B cell (primary cell): ENCODE data around the gene HS3ST3B1. TPM values are rescaled to one million over a fixed set of nuclear protein-coding genes. Genes with fewer than 3 reads are reported as not detected.

ENCODE experiments used
- ATAC-seq: fragments of 200-7000 bp; cut with Tn5 transposase; one replicate; pipeline ENCODE4 v1.10.0; 2021; ENCODE audit warnings: low read depth, mild to moderate bottlenecking, moderate number of reproducible peaks, moderate library complexity
- CTCF ChIA-PET: fragments of 350-600 bp; sonication (Branson Sonifier 250); formaldehyde crosslinking; loops from one replicate; lab custom pipeline; 2021; ENCODE audit warnings: antibody characterized with exemption, inconsistent platforms; lab: Charles Lee
- POLR2A ChIA-PET: fragments of 350-600 bp; sonication (Branson Sonifier 250); formaldehyde crosslinking; loops from one replicate; lab custom pipeline; 2021; ENCODE audit warnings: antibody characterized with exemption; lab: Charles Lee
- DNase-seq: peaks from one replicate; pipeline ENCODE4 v3.0.0; 2013
- H2AFZ ChIP-seq: 2 replicates; pipeline ENCODE4 v1.6.1; 2012; ENCODE audit warnings: mild to moderate bottlenecking, low read depth, low read length; ENCODE audit not compliant: insufficient read depth, poor library complexity, severe bottlenecking
- H3K27ac ChIP-seq, 2 donors: 1 replicate in 1 of 2; 2 replicates in 1 of 2; pipeline ENCODE4 v1.5.1; 2012 to 2013; ENCODE audit warnings: low read length in 2 of 2, mild to moderate bottlenecking in 2 of 2, moderate library complexity in 1 of 2
- H3K27me3 ChIP-seq, 4 experiments: fragments of 200-600 bp in 1 of 4; sonication (generic) in 1 of 4; replicated peaks in 1 of 4; 1 replicate in 2 of 4; 2 replicates in 2 of 4; pipeline versions ENCODE4 v1.6.1 to v1.7.0; 2013 to 2016; ENCODE audit warnings: low read length in 3 of 4, mild to moderate bottlenecking in 2 of 4, mixed read lengths in 1 of 4, moderate library complexity in 1 of 4; ENCODE audit not compliant: insufficient read depth in 4 of 4, control insufficient read depth in 3 of 4; ENCODE audit errors: control extremely low read depth in 1 of 4
- H3K36me3 ChIP-seq, 2 experiments: replicated peaks in 1 of 2; 1 replicate in 1 of 2; 2 replicates in 1 of 2; pipeline versions ENCODE4 v1.6.1 to v1.7.1; 2013; ENCODE audit warnings: low read length in 1 of 2; ENCODE audit not compliant: insufficient read depth in 2 of 2, control insufficient read depth in 1 of 2; ENCODE audit errors: control extremely low read depth in 1 of 2, extremely low read depth in 1 of 2
- H3K4me1 ChIP-seq, 2 donors: fragments of 200-600 bp in 1 of 2; sonication (generic) in 1 of 2; 1 replicate in 1 of 2; 2 replicates in 1 of 2; pipeline versions ENCODE4 v1.5.1 to v1.6.1; 2013 to 2017; ENCODE audit warnings: low read length in 2 of 2; ENCODE audit not compliant: control insufficient read depth in 2 of 2, insufficient read depth in 2 of 2
- H3K4me2 ChIP-seq: replicated peaks from 2 replicates; pipeline ENCODE3; 2012; ENCODE audit warnings: mild to moderate bottlenecking, low read depth, low read length; ENCODE audit not compliant: poor library complexity, severe bottlenecking
- H3K4me3 ChIP-seq, 5 experiments: fragments of 200-600 bp in 1 of 5; sonication (generic) in 1 of 5; 1 replicate in 3 of 5; 2 replicates in 2 of 5; pipeline versions ENCODE4 v1.5.1 to v1.7.0; 2011 to 2016; ENCODE audit warnings: low read length in 4 of 5, mild to moderate bottlenecking in 4 of 5, low read depth in 2 of 5, control low read depth in 1 of 5, moderate library complexity in 1 of 5; ENCODE audit not compliant: insufficient read depth in 1 of 5; ENCODE audit errors: control extremely low read depth in 1 of 5, extremely low read depth in 1 of 5
- H3K79me2 ChIP-seq: fragments of 200-600 bp; sonication (generic); one replicate; pipeline ENCODE4 v1.6.0; 2016; ENCODE audit warnings: low read length; ENCODE audit not compliant: control insufficient read depth, insufficient read depth
- H3K9ac ChIP-seq: fragments of 200-600 bp; sonication (generic); 2 replicates; pipeline ENCODE4 v1.6.1; 2017; ENCODE audit warnings: mild to moderate bottlenecking, low read length, moderate library complexity
- H3K9me3 ChIP-seq, 3 donors: one replicate each; pipeline versions ENCODE4 v1.6.1 to v1.7.1; 2013; ENCODE audit warnings: low read length in 2 of 3; ENCODE audit not compliant: control insufficient read depth in 2 of 3, insufficient read depth in 1 of 3; ENCODE audit errors: control extremely low read depth in 1 of 3
- H4K20me1 ChIP-seq: 2 replicates; pipeline ENCODE4 v1.6.0; 2012; ENCODE audit warnings: mild to moderate bottlenecking, low read length; ENCODE audit not compliant: insufficient read depth, control insufficient read depth, poor library complexity, severe bottlenecking
- H3K27ac Mint-ChIP-seq: one replicate; pipeline ENCODE4 v1.8.0; 2021; ENCODE audit warnings: mixed read lengths
- H3K27me3 Mint-ChIP-seq: one replicate; pipeline ENCODE4 v1.8.0; 2021; ENCODE audit warnings: mixed read lengths
- H3K4me1 Mint-ChIP-seq: one replicate; pipeline ENCODE4 v1.8.0; 2021; ENCODE audit warnings: mixed read lengths
- H3K4me3 Mint-ChIP-seq: one replicate; pipeline ENCODE4 v1.8.0; 2021; ENCODE audit warnings: mixed read lengths
- H3K9me3 Mint-ChIP-seq: one replicate; pipeline ENCODE4 v1.8.0; 2022; ENCODE audit warnings: mixed read lengths; ENCODE audit not compliant: insufficient read depth
- EZH2 ChIP-seq: IDR thresholded peaks from 2 replicates; pipeline ENCODE4 v1.6.1; 2012; ENCODE audit warnings: borderline replicate concordance, low read depth, mild to moderate bottlenecking, moderate library complexity, low read length; ENCODE audit not compliant: insufficient read depth, poor library complexity, severe bottlenecking
- WGBS: methylation state at CpG from one replicate; pipeline ENCODE4 v1.1.5; 2013; ENCODE audit warnings: missing lambda C conversion rate; ENCODE audit not compliant: insufficient coverage; 5-methylcytosine and 5-hydroxymethylcytosine counted together
- intact Hi-C: fragments of 100-400 bp; cut with micrococcal nuclease; formaldehyde crosslinking; loops from one replicate; pipeline ENCODE4 v1.10.0; 2022
- polyA plus RNA-seq: library from polyadenylated mRNA; depleted of rRNA; stranded (reverse); fragments of >200 nt; gene quantifications from 2 replicates; pipeline ENCODE4 v1.2.3, GENCODE V29; 2012
- total RNA-seq, 2 donors: library from RNA; stranded (reverse); fragments of 120-200 nt in 1 of 2; gene quantifications; 1 replicate in 1 of 2; 2 replicates in 1 of 2; pipeline versions ENCODE4 v1.2.3 to v1.2.4, GENCODE V29; 2013 to 2022
- TF ChIP-seq, protein P1 (sequence below): fragments of 200-600 bp; IDR thresholded peaks from one replicate; pipeline ENCODE4 v1.8.0; 2022; ENCODE audit warnings: antibody characterized with exemption, mild to moderate bottlenecking

The HS3ST3B1 gene
- total and polyA plus RNA-seq, 2 donors (not counting 1 experiment from before 2014, with no cell fraction given), result 0.75 to 8.4 TPM

DNA sequence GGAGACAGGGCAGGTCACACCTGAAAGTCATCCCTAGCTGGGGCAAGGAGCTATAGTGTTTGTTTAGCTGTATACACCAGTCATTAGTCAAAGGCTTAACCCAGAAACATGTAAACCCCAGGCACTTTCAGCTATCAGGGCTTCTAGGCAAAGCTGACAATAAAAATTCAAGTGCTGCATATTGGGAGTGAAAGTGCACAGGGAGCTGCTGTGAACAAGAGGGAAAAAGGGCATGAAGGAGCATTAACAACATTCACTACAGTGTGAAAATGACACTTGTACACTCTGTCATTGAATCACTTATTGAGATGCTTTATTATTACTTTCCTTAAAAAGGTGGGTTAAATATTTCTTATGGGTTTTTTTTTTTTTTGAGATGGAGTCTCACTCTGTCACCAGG lies 92.8 kb downstream of the HS3ST3B1 start:
- H3K4me1 Mint-ChIP-seq, result no peaks in the 10 kb centered on the region
- ATAC-seq, result no peak
- no peak for DNase-seq
- Histone ChIP-seq H2AFZ (no peak overlapping the region), H3K4me1 (no peaks in the 10 kb centered on the region), H3K4me3 (no peak overlapping the region), H3K36me3 (no peaks in the 10 kb centered on the region), H3K27me3 (no peaks in the 10 kb centered on the region), H3K4me2 (no peak overlapping the region), H4K20me1 (no peaks in the 10 kb centered on the region), H3K27ac (no peak overlapping the region), H3K9me3 (peaks cover 0 to 13% (median 0%) of the 10 kb centered on the region in 3 donors), H3K79me2 (no peaks in the 10 kb centered on the region), H3K9ac (no peak overlapping the region)
- H3K4me3 Mint-ChIP-seq, result no peak overlapping the region
- peaks cover 4% of the 10 kb centered on the region for H3K9me3 Mint-ChIP-seq
- ChIA-PET CTCF (no interaction called here), POLR2A (no interaction called here)
- no peak overlapping the region for H3K27ac Mint-ChIP-seq
- no peaks in the 10 kb centered on the region for H3K27me3 Mint-ChIP-seq
- no peak for TF ChIP-seq EZH2
- TF ChIP-seq, protein P1, sequence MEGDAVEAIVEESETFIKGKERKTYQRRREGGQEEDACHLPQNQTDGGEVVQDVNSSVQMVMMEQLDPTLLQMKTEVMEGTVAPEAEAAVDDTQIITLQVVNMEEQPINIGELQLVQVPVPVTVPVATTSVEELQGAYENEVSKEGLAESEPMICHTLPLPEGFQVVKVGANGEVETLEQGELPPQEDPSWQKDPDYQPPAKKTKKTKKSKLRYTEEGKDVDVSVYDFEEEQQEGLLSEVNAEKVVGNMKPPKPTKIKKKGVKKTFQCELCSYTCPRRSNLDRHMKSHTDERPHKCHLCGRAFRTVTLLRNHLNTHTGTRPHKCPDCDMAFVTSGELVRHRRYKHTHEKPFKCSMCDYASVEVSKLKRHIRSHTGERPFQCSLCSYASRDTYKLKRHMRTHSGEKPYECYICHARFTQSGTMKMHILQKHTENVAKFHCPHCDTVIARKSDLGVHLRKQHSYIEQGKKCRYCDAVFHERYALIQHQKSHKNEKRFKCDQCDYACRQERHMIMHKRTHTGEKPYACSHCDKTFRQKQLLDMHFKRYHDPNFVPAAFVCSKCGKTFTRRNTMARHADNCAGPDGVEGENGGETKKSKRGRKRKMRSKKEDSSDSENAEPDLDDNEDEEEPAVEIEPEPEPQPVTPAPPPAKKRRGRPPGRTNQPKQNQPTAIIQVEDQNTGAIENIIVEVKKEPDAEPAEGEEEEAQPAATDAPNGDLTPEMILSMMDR, result no peak
- intact Hi-C loops, result no loop called here

DNA sequence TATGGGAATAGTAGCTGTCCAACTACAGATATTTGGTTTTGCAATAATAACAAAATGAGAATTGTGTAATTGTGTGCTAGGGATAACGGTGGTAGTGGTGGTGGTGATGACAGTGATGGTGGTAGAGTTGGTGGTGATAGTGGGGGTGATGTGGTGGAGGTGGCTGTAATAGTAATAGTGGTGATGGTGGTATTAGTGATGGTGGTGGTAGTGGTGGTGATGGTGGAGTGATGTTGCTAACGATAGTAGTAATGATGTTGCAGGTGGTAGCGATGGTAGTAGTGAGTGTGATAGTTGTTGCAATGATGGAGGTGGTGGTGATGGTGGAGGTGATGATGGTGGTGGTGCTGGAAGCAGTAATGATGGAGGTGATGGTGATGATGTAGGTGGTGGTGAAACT lies 94.4 kb downstream of the HS3ST3B1 start:
- POLR2A ChIA-PET, result no interaction called here
- Histone ChIP-seq H2AFZ (no peak overlapping the region), H3K79me2 (no peaks in the 10 kb centered on the region), H4K20me1 (no peaks in the 10 kb centered on the region), H3K27ac (no peak overlapping the region), H3K9me3 (peaks cover 0 to 13% (median 1%) of the 10 kb centered on the region in 3 donors), H3K27me3 (no peaks in the 10 kb centered on the region), H3K4me3 (no peak overlapping the region), H3K9ac (no peak overlapping the region), H3K4me1 (no peaks in the 10 kb centered on the region), H3K4me2 (no peak overlapping the region), H3K36me3 (no peaks in the 10 kb centered on the region)
- CTCF ChIA-PET, result no interaction called here
- Mint-ChIP-seq H3K27ac (no peak overlapping the region), H3K27me3 (no peaks in the 10 kb centered on the region), H3K9me3 (no peaks in the 10 kb centered on the region), H3K4me3 (no peak overlapping the region), H3K4me1 (no peaks in the 10 kb centered on the region)
- intact Hi-C loops, result no loop called here
- DNase-seq (no peak), ATAC-seq (no peak)
- no peak for TF ChIP-seq EZH2
- TF ChIP-seq, protein P1, result no peak
- WGBS, result 94% methylated on average over 3 of the region's 3 CpGs
